HFF-Myc (cell line): ENCODE results near the gene WFDC8.

Experiments used
- DNase-seq: peaks from one replicate; pipeline ENCODE4 v3.0.0-alpha.2; 2011; ENCODE audit warnings: low read depth; ENCODE audit errors: extremely low read depth
- H3K4me3 ChIP-seq: replicated peaks from 2 replicates; pipeline ENCODE4 v1.5.1; 2011; ENCODE audit warnings: low read depth, mild to moderate bottlenecking, control low read depth, low read length
- TF ChIP-seq, protein P1 (sequence below): IDR thresholded peaks from 2 replicates; pipeline ENCODE4 v1.5.1; 2012; ENCODE audit warnings: mild to moderate bottlenecking, low read depth, low read length, control low read depth; ENCODE audit errors: missing control alignments

WFDC8 gene

DNA sequence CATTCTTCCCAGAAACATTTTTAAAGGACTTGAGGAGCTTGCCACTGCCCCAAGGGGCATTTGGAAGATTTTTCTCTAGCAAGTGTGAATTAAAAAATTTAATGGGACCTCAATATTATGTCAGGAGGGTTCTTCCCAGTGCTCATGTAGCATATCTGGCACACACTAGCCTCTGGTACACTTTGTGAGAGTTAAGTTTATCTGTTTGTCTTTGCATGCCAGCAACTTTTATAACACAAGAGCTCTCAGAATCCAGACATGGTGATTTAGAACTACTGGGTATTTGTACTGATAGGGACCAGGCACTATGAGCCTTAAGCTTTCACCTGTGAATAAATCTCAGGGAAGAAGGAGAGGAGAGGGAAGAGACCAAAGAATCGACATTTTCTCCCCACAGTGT, 76.5 kb downstream of the WFDC8 start:
- H3K4me3 ChIP-seq = no peak overlapping the region
- TF ChIP-seq, protein P1, sequence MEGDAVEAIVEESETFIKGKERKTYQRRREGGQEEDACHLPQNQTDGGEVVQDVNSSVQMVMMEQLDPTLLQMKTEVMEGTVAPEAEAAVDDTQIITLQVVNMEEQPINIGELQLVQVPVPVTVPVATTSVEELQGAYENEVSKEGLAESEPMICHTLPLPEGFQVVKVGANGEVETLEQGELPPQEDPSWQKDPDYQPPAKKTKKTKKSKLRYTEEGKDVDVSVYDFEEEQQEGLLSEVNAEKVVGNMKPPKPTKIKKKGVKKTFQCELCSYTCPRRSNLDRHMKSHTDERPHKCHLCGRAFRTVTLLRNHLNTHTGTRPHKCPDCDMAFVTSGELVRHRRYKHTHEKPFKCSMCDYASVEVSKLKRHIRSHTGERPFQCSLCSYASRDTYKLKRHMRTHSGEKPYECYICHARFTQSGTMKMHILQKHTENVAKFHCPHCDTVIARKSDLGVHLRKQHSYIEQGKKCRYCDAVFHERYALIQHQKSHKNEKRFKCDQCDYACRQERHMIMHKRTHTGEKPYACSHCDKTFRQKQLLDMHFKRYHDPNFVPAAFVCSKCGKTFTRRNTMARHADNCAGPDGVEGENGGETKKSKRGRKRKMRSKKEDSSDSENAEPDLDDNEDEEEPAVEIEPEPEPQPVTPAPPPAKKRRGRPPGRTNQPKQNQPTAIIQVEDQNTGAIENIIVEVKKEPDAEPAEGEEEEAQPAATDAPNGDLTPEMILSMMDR = no peak
- no peak for DNase-seq
